ENCODE measurements around the gene CNTNAP2. TPM values are rescaled to one million over a fixed set of nuclear protein-coding genes. Genes with fewer than 3 reads are reported as not detected.

CNTNAP2 gene
- total and polyA plus RNA-seq, 2 donors (not counting 1 experiment from before 2014, with no cell fraction given): not detected

- H3K4me1 ChIP-seq (ENCODE audit: control insufficient read depth, extremely low read depth, insufficient read depth, low read length): no peaks in the 10 kb centered on the region
- H3K9ac ChIP-seq (ENCODE audit: insufficient read depth, low read length): no peak overlapping the region
- H3K4me3 ChIP-seq (replicated peaks in 1 of 4; ENCODE audit: control extremely low read depth in 1 of 4, insufficient read depth in 1 of 4, low read depth in 3 of 4, low read length in 4 of 4): no peak overlapping the region
- no peaks in the 10 kb centered on the region for H4K20me1 ChIP-seq (ENCODE audit: control insufficient read depth, extremely low read depth, insufficient read depth, low read length)
- DNase-seq (ENCODE audit: low read depth in 2 of 2): no peak
- H3K9me3 ChIP-seq (ENCODE audit: control insufficient read depth, insufficient read depth, low read depth, low read length): no peaks in the 10 kb centered on the region
- H3K79me2 ChIP-seq (ENCODE audit: control insufficient read depth, insufficient read depth, low read length): no peaks in the 10 kb centered on the region
- H3K36me3 ChIP-seq (ENCODE audit: control insufficient read depth, insufficient read depth, low read length): no peaks in the 10 kb centered on the region
- H3K27ac ChIP-seq (ENCODE audit: insufficient read depth, low read length): no peak overlapping the region
- TF ChIP-seq CTCF (conservative IDR thresholded peaks at IDR 0.05 in 1 of 2, IDR thresholded peaks at IDR 0.05 in 1 of 2; ENCODE audit: low read depth in 1 of 2, low read length in 2 of 2) (no peak), EZH2 (IDR thresholded peaks at IDR 0.05; ENCODE audit: low read length, missing control alignments) (no peak)
- H2AFZ ChIP-seq (ENCODE audit: low read length): no peak overlapping the region
- H3K27me3 ChIP-seq (ENCODE audit: control insufficient read depth, insufficient read depth, low read length): no peaks in the 10 kb centered on the region
- H3K4me2 ChIP-seq (ENCODE audit: extremely low read depth, insufficient read depth, low read length): no peak overlapping the region
These were observed 1779.5 kb downstream of the CNTNAP2 start for GRCh38 chr7:147896121-147896520.

GRCh38 chr7:147903536-147904218, 1787.1 kb downstream of the CNTNAP2 start:
- no peaks in the 10 kb centered on the region for H3K36me3 ChIP-seq (ENCODE audit: control insufficient read depth, insufficient read depth, low read length)
- no peaks in the 10 kb centered on the region for H3K4me1 ChIP-seq (ENCODE audit: control insufficient read depth, extremely low read depth, insufficient read depth, low read length)
- H3K79me2 ChIP-seq (ENCODE audit: control insufficient read depth, insufficient read depth, low read length): no peaks in the 10 kb centered on the region
- no peak overlapping the region for H3K4me2 ChIP-seq (ENCODE audit: extremely low read depth, insufficient read depth, low read length)
- H4K20me1 ChIP-seq (ENCODE audit: control insufficient read depth, extremely low read depth, insufficient read depth, low read length): no peaks in the 10 kb centered on the region
- H3K27ac ChIP-seq (ENCODE audit: insufficient read depth, low read length): no peak overlapping the region
- H3K27me3 ChIP-seq (ENCODE audit: control insufficient read depth, insufficient read depth, low read length): no peaks in the 10 kb centered on the region
- TF ChIP-seq CTCF (conservative IDR thresholded peaks at IDR 0.05 in 1 of 2, IDR thresholded peaks at IDR 0.05 in 1 of 2; ENCODE audit: low read depth in 1 of 2, low read length in 2 of 2): no peak
- no peak for TF ChIP-seq EZH2 (IDR thresholded peaks at IDR 0.05; ENCODE audit: low read length, missing control alignments)
- H3K4me3 ChIP-seq (replicated peaks in 1 of 4; ENCODE audit: control extremely low read depth in 1 of 4, insufficient read depth in 1 of 4, low read depth in 3 of 4, low read length in 4 of 4): no peak overlapping the region
- no peak overlapping the region for H2AFZ ChIP-seq (ENCODE audit: low read length)
- no peak overlapping the region for H3K9ac ChIP-seq (ENCODE audit: insufficient read depth, low read length)
- no peaks in the 10 kb centered on the region for H3K9me3 ChIP-seq (ENCODE audit: control insufficient read depth, insufficient read depth, low read depth, low read length)
- DNase-seq (ENCODE audit: low read depth in 2 of 2): no peak

- no peaks in the 10 kb centered on the region for H3K27me3 ChIP-seq (ENCODE audit: control insufficient read depth, insufficient read depth, low read length)
- no peaks in the 10 kb centered on the region for H3K36me3 ChIP-seq (ENCODE audit: control insufficient read depth, insufficient read depth, low read length)
- H3K9me3 ChIP-seq (ENCODE audit: control insufficient read depth, insufficient read depth, low read depth, low read length): no peaks in the 10 kb centered on the region
- no peaks in the 10 kb centered on the region for H3K4me1 ChIP-seq (ENCODE audit: control insufficient read depth, extremely low read depth, insufficient read depth, low read length)
- no peak overlapping the region for H3K27ac ChIP-seq (ENCODE audit: insufficient read depth, low read length)
- no peak overlapping the region for H3K9ac ChIP-seq (ENCODE audit: insufficient read depth, low read length)
- DNase-seq (ENCODE audit: low read depth in 2 of 2): no peak
- no peaks in the 10 kb centered on the region for H3K79me2 ChIP-seq (ENCODE audit: control insufficient read depth, insufficient read depth, low read length)
- no peak overlapping the region for H2AFZ ChIP-seq (ENCODE audit: low read length)
- no peak overlapping the region for H3K4me2 ChIP-seq (ENCODE audit: extremely low read depth, insufficient read depth, low read length)
- TF ChIP-seq EZH2 (IDR thresholded peaks at IDR 0.05; ENCODE audit: low read length, missing control alignments): no peak
- TF ChIP-seq CTCF (conservative IDR thresholded peaks at IDR 0.05 in 1 of 2, IDR thresholded peaks at IDR 0.05 in 1 of 2; ENCODE audit: low read depth in 1 of 2, low read length in 2 of 2): no peak
- H4K20me1 ChIP-seq (ENCODE audit: control insufficient read depth, extremely low read depth, insufficient read depth, low read length): no peaks in the 10 kb centered on the region
- H3K4me3 ChIP-seq (replicated peaks in 1 of 4; ENCODE audit: control extremely low read depth in 1 of 4, insufficient read depth in 1 of 4, low read depth in 3 of 4, low read length in 4 of 4): no peak overlapping the region
These were observed 1787.6 kb downstream of the CNTNAP2 start for GRCh38 chr7:147904219-147904576.

Data from fibroblast of lung (primary cell).